Measurements from ENCODE around the gene GNMT.

Gene GNMT

DNA sequence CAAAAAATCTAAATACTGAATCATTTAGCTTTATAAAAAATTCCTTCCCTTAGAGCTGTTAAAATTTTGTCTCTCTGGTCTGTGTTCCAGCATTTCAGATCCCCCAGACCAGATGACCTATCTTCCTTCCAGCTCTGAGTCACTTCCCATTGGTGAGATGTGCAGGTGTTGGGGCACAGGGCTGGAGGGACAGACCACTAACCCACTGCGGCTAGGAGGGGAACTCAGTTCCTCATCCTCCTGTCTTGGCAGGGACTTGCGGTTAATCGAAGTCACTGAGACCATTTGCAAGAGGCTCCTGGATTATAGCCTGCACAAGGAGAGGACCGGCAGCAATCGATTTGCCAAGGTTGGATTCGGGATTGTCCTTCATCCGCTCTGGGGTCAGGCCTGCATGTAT, 25.2 kb upstream of the GNMT start:
- DNase-seq (ENCODE audit: low spot score): no peak
- TF ChIP-seq, protein P1, sequence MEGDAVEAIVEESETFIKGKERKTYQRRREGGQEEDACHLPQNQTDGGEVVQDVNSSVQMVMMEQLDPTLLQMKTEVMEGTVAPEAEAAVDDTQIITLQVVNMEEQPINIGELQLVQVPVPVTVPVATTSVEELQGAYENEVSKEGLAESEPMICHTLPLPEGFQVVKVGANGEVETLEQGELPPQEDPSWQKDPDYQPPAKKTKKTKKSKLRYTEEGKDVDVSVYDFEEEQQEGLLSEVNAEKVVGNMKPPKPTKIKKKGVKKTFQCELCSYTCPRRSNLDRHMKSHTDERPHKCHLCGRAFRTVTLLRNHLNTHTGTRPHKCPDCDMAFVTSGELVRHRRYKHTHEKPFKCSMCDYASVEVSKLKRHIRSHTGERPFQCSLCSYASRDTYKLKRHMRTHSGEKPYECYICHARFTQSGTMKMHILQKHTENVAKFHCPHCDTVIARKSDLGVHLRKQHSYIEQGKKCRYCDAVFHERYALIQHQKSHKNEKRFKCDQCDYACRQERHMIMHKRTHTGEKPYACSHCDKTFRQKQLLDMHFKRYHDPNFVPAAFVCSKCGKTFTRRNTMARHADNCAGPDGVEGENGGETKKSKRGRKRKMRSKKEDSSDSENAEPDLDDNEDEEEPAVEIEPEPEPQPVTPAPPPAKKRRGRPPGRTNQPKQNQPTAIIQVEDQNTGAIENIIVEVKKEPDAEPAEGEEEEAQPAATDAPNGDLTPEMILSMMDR (IDR thresholded peaks at IDR 0.05; ENCODE audit: borderline replicate concordance, control extremely low read depth, extremely low read depth, insufficient read depth, missing control alignments): no peak
- in situ Hi-C loops (cut with MboI; ENCODE audit: low sequenced_read_pairs, unreplicated experiment): no loop called here

DNA sequence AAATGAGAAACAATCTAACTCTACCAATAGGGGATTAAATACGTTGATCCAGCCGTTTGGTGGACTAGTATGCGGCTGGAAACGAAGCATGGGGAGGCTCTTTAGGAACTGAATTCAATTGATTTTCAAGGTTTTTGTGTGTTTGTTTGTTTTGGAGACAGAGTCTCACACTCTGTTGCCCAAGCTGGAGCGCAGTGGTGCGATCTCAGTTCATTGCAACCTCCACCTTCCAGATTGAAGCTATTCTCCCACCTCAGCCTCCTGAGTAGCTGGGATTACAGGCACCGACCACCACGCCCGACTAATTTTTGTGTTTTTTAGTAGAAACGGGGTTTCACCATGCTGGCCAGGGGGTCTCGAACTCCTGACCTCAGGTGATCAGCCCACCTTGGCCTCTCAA, 24.2 kb upstream of the GNMT start:
- in situ Hi-C loops (cut with MboI; ENCODE audit: low sequenced_read_pairs, unreplicated experiment): no loop called here
- DNase-seq (ENCODE audit: low spot score): no peak

DNA sequence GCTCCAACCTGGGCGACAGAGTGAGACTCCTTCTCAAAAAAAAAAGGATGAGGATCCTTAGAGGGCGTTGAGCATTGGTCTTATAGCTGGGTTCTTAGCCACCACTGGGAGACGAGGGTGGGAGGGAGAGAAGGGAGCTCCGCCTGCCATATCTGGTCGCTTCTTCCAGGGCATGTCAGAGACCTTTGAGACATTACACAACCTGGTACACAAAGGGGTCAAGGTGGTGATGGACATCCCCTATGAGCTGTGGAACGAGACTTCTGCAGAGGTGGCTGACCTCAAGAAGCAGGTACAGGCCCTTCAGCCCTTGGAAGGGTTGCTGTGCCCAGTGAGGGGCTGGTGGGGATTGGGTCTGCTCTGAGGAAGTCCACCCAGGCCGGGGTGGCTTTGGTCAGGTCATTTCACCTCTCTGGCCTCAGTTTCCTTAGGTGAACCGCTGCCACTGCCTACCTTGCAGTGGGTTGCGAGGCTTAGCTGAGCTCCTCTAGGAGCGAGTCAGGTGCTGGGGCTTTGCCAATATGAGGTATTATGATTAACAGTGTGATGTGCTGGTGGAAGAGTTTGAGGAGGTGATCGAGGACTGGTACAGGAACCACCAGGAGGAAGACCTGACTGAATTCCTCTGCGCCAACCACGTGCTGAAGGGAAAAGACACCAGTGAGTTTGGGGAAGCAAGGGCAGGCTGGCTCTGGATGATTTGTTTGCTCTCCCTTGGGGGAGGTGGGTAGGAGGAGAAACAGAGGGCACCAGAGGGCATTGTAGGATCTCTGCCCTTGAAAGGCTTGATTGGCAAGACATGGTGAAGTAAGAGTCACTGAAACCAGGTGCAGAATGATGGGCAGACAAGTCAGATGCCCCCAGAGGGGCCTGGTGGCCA, 22.8 kb upstream of the GNMT start:
- in situ Hi-C loops (cut with MboI; ENCODE audit: low sequenced_read_pairs, unreplicated experiment): no loop called here
- TF ChIP-seq, protein P1 (IDR thresholded peaks at IDR 0.05; ENCODE audit: borderline replicate concordance, control extremely low read depth, extremely low read depth, insufficient read depth, missing control alignments): no peak
- DNase-seq (ENCODE audit: low spot score): no peak

More for the DNA sequence above, 24.2 kb upstream of the GNMT start:
- TF ChIP-seq, protein P1 (IDR thresholded peaks at IDR 0.05; ENCODE audit: borderline replicate concordance, control extremely low read depth, extremely low read depth, insufficient read depth, missing control alignments): no peak

DNA sequence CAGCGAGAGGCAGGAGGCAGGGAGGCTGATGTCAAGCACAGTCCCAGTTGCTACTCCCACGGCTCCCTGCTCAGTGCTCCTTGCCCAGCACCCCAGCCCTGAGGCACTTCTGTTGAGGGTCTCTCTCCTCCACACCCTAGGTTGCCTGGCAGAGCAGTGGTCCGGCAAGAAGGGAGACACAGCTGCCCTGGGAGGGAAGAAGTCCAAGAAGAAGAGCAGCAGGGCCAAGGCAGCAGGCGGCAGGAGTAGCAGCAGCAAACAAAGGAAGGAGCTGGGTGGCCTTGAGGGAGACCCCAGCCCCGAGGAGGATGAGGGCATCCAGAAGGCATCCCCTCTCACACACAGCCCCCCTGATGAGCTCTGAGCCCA, 22.1 kb upstream of the GNMT start:
- in situ Hi-C loops (cut with MboI; ENCODE audit: low sequenced_read_pairs, unreplicated experiment): no loop called here
- DNase-seq (ENCODE audit: low spot score): no peak
- TF ChIP-seq, protein P1 (IDR thresholded peaks at IDR 0.05; ENCODE audit: borderline replicate concordance, control extremely low read depth, extremely low read depth, insufficient read depth, missing control alignments): no peak

DNA sequence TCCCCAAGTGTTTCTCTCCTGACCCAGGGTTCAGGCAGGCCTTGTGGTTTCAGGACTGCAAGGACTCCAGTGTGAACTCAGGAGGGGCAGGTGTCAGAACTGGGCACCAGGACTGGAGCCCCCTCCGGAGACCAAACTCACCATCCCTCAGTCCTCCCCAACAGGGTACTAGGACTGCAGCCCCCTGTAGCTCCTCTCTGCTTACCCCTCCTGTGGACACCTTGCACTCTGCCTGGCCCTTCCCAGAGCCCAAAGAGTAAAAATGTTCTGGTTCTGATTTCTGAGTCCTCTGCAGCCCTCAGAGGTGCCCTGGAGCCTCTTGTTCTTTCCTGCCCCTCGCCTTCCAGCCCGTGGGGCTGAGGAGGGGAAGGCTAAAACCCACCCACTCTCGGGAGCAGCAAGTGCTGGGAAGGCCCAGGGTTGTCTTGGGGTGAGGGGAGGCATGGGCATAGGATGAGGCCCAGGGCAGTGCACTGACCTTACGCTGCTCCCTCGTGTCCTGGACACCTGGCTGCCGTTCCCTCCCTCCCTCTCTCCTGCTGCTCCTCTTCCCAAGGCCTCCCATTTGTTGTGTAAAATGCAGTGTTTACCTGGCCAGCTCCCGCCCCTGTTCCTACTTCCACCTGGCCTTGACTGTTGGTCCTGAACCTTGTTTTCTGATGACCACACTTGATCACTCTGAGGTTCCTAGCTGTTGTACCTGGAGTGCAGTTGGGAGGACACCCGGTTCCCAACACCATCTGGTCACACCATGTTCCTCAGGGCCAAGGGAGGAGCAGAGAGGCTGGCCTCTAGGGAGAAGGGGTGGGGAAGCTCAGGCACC, 21.4 kb upstream of the GNMT start:
- in situ Hi-C loops (cut with MboI; ENCODE audit: low sequenced_read_pairs, unreplicated experiment): no loop called here
- TF ChIP-seq, protein P1 (IDR thresholded peaks at IDR 0.05; ENCODE audit: borderline replicate concordance, control extremely low read depth, extremely low read depth, insufficient read depth, missing control alignments): no peak
- DNase-seq (ENCODE audit: low spot score): no peak

DNA sequence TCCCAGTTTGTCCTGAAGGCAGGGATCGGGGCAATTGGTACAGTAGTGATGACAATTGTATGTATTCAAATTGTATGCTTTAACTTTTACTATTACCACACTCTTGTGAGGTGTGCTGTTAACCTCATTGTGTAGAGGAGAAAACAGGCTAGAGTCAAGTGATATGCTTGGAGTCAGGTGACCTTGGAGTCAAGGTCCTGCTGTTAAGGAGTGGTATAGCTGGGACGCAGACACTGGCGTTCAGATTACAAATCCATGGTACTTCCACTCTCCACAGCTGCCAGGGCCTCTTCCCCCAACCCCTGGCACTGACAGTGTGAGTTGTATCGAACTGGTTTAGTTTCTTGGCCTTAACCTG, 20.8 kb upstream of the GNMT start:
- in situ Hi-C loops (cut with MboI; ENCODE audit: low sequenced_read_pairs, unreplicated experiment): no loop called here
- no peak for DNase-seq (ENCODE audit: low spot score)
- TF ChIP-seq, protein P1 (IDR thresholded peaks at IDR 0.05; ENCODE audit: borderline replicate concordance, control extremely low read depth, extremely low read depth, insufficient read depth, missing control alignments): no peak

Data from GM13976 (cell line).